ENCODE results near the gene PODN.

Gene PODN

DNA sequence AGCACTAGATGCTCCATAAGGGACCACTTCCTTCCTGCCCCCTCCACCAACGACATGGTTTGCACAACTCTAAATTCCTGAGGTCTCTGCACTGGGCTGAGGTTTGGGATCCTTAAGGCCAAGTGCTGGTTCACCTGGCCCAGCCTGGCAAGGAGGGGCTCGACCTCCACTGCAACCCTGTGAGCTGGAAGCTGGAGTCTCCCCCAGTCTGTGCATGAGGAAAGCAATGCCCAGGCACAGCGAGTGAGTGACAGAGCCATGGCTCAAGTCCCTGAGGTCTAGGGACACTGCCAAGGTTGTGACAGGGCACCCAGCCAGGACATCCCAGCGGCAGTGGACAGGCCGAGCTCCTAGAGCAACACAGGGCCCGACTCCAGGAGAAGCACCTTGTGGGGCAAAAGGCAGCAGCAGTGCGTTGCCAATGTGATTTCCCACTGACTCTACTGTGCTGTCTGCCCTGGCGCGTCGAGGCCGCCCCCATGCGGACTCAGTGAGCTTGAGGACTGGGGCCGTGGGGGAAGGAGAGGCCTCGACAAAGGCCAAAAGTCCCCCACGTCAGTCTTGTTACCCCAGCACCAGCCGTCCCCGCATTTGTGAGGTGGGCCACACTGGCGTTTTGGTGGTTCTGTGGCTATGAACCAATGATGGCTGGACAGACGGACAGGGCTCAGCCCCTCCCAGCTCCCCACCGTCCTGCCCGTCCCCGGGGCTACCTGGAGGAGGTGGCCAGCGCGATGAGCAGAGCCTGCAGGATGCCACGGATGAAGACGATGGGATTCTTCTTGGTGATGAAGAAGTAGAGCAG, 30.0 kb downstream of the PODN start:
- no peak for DNase-seq

- no peak for DNase-seq
These were observed 30.8 kb downstream of the PODN start for GRCh38 chr1:53092659-53093450.

- no peak for DNase-seq
These were observed 31.4 kb downstream of the PODN start for GRCh38 chr1:53093451-53093754.

GRCh38 chr1:53093778-53094532, 31.9 kb downstream of the PODN start:
- no peak for DNase-seq

DNA sequence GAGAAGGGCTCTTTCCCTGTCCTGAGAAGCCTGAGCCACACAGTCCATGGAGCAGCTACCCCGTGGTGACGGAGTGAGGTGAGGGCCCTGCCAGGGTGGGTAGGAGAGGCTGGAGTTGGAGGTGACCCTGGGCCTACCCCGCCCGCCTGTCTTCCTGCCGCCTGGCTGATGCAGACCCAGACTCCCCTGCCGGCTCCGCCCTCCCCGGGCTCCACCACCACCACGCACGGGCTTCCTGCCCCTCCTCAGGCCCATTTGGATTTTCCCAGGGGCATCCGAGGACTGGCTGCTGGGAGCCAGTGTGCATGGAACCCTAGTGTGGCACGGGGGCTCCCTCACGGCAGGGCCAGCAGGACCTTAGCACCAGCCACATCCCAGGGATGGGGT, 32.5 kb downstream of the PODN start:
- DNase-seq: no peak

- no peak for DNase-seq
These were observed 42.4 kb downstream of the PODN start for GRCh38 chr1:53104289-53104913.

DNA sequence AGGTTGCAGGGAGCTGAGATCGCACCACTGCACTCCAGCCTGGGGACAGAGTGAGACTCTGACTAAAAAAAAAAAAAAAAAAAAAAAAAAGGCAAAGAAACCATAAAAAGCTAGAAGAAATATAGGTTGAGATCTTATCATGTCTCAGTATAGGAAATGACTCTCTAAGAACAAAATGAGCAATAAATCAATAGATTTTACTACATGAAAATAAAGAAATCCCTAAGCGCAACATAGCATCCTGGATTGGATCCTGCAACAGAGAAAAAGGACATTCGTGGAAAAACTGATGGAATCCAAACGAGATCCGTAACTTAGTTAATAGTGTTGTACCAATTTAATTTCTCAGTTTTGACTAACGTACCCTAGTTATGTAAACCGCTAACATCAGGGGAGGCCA, 45.1 kb downstream of the PODN start:
- no peak for DNase-seq

- DNase-seq: peak; percentile 7
These were observed 45.7 kb downstream of the PODN start for GRCh38 chr1:53107570-53108322.

DNA sequence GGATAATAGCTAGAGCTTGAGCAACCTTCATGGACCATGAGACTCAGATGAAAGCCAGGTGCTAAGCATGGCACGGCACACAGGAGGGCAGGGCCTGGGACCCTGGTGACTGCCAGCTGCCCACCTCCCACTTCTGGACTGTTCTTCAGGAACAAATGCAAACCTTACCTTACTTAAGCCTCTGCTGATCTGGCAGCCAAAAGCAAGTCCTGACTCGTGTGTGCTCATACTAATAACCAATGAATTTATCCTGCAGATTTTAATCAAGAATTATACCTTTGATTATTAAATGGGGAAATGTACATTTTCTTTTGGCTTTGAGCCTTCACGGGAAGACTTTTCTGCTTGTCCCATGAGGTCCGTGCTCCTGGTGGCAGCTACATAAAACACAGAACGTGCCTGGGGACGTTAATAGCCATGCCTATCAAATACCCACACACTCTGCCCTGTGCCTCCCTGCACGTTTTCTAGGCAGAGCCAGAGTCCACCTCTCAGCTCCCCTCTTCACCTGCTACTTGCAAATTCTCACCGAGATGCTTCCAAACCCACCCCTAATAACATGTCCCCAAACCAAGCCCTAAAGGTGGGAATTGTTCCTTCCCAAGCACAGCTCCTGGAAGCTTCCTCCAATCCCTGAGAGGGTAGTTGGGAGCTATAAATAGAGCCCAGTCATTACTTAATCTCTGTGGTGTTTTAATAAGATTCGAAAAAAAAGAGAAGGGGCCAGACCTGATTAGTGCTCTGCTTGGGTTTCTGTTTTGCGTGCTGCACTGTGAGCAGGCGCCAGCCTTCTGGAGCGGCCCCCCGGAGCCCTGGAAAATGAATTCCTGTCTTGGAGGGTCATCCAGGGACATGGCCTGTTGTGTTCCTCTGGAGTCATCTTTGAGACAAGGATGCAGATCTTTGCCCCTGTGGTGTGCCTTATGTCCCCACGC, 46.9 kb downstream of the PODN start:
- no peak for DNase-seq

- DNase-seq: peak; percentile 15
These were observed 48.5 kb downstream of the PODN start for GRCh38 chr1:53110370-53111072.

DNA sequence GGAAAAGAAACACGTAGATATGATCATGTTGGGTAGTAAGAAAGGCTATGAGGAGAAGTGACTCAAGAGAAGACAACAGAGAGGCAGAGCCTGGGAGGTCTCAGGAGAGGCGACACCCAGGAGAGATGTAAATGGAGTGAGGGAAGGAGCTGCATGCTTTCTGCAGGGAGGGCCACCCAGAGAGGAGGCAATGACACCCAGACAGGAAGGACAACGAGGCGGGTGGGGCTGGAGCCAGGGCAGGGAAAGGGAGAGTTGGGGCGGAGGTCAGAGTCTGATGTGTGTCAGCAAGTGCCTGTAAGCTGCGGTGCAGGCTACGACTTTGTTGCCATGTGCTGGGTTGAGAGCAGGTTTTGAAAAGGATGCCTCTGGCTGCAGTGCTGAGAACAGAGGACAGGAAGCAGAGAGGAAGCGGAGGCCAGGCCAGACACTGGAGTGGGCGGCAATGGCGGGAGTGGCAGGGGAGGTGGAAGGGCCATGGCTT, 49.1 kb downstream of the PODN start:
- DNase-seq: no peak

GRCh38 chr1:53111693-53112092, 49.7 kb downstream of the PODN start:
- DNase-seq: no peak

DNA sequence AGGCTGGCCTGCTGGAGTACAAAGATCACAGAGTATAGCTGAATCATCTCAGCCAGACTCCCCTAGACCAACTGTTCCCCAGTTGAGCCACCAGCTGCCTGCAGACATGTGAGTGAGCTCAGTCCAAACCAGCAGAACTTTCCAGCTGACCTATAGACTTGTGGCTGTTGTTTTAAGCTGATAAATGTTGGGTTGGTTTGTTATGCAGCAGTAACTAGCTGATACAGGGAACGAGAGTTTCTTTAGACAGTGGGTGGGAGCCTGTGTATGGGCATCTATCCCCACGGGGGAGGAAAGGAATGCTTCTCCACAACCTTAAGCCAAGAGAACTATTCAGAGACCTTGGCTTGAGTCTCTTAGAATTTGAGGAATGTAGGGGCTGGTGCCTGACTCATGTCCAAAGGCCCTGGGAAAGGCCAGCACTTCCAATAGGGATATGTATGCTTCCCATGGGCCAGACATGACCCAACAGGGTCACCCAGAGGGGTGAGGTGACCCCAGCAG, 50.3 kb downstream of the PODN start:
- DNase-seq: no peak

DNA sequence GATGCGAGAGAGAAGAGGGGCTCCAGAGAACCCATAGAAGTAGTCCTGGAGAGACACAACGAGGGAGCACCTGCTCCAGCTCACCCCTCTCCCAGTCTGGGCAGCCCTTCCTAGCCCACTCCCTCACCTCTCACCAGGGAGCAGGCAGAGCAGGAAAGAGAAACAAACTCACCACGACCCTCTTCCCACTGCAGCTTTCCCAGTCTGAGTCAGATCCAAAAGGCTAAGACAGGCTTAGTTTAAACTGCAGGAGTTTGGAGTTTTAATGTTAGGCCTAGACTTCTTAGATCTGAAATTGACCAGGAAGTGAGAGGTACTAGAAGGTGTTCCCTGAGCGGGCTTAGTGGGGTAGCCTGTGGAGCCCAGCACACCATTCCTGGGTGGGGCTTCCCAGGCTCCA, 50.8 kb downstream of the PODN start:
- DNase-seq: no peak

DNA sequence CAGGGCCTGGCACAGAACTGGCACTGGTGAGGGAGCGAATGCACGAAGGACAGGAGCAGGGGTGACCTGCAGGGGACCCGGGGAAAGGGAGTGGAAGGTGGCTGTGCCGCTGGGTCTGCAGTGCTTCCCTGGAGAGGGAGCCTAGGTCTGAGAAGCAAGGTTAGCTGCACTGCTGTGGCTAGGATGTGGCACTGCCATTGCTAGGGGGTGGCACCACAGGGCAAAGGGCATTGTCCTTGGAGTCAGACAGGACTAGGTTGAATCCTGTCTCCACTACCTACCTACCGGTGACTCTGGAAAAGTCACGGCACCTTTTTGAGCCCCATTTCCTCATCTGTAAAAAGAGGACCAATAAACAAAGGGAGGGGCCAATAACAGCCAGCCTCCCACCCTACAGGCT, 52.1 kb downstream of the PODN start:
- DNase-seq: no peak

DNA sequence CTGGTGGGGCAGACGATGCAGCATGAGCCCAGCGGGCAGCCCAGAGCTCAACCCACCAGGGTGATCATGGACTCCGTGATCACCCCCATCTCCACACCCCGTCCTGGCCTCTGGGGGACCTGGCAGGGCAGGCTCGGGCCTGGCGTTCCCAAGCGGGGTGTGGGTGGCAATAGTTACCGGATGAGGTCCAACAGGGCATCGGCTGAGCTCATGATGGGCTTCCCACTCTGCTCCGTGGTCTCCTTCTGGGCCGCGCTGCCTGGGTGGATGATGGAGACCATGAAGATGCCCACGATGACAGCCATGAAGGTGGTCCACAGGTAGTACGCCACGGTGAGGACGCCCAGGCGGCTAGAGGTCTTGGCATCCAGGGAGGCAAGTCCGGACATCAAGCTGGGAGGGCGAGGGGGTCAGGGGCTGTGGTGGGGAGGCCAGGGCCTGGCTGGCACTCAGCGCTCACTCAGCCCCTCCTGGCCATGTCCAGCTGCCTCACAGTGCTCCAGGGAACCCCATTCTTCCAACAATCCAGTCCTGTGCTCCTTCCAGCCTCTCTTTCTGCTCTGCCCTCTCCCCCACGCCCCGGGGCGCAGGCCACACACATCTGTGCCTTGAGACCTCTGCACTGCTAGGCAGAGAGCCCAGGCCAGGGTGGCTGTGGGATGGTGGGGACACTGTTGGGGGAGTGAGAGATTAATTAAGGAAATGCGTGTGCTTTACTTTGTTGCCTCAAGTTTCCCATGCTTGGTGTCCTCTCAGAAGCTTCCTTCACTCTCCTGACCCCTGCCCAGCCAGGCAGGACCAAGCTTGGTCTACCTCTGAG, 52.8 kb downstream of the PODN start:
- DNase-seq: no peak

DNA sequence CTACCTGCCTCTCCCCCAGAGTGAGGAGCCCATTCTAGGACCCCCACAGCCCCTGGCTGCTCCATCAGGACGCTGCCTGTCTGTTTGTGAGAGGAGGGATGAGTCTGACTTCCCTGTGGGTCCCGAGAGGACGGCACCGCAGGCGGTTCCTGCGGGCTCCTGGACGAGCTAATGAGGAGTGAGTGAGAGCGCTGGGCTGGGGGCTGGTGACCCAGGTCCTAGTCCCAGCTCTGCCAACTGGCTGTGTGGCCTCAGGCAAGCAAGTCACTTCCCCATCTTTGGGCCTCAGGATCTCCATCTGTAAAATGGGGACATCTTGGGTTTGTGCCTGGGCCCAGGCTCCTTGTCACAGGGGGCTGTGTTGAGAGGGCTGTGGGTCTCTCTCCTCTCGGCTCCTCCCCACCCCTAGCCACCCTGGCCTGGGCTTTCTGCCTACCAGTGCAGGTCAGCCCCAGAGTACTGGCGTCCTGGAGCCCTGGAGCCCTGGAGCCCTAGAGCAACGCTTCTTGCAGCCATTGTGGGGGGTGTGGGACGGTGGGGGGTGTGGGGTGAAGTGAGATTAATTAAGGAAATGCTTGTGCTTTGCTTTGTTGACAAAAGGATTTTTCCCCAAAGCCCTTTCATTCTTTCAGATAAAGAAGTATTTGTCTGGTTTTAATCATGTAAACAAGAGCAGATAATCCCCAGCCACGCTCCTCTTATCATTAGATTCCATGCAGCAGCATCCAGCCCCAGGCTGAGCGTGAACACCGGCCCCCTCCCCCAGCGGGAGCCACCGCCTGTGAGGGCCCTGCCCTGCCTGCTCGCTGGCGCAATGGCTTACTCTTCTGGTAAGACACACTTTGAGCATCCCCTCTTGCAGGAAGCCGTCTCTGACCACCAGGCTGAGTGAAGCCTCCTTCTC, 53.6 kb downstream of the PODN start:
- no peak for DNase-seq

GRCh38 chr1:53116307-53116810, 54.3 kb downstream of the PODN start:
- no peak for DNase-seq

All from activated CD4-positive, alpha-beta T cell treated with anti-CD3 and anti-CD28 coated beads, Interleukin-2, amount 50 U/mL, for 16 hours (primary cell).